ENCODE measurements around the gene MAGI1.

MAGI1 gene

GRCh38 chr3:65827076-65827475 is 211.6 kb downstream of the MAGI1 start:
- DNase-seq = no peak

GRCh38 chr3:65824166-65824565 is 214.6 kb downstream of the MAGI1 start:
- DNase-seq = no peak

GRCh38 chr3:65820600-65820999 is 218.1 kb downstream of the MAGI1 start:
- DNase-seq = no peak

- DNase-seq = no peak
These were observed 218.8 kb downstream of the MAGI1 start for GRCh38 chr3:65819896-65820295.

- DNase-seq = no peak
These were observed 221.1 kb downstream of the MAGI1 start for GRCh38 chr3:65817553-65818126.

- DNase-seq = no peak
These were observed 222.5 kb downstream of the MAGI1 start for GRCh38 chr3:65816208-65816607.

GRCh38 chr3:65814845-65815578 is 223.7 kb downstream of the MAGI1 start:
- DNase-seq = no peak

- no peak for DNase-seq
These were observed 226.8 kb downstream of the MAGI1 start for GRCh38 chr3:65811892-65812291.

GRCh38 chr3:65811086-65811761 is 227.5 kb downstream of the MAGI1 start:
- DNase-seq = no peak

- no peak for DNase-seq
These were observed 228.4 kb downstream of the MAGI1 start for GRCh38 chr3:65810302-65810701.

- DNase-seq = no peak
These were observed 229.0 kb downstream of the MAGI1 start for GRCh38 chr3:65809641-65810150.

- DNase-seq = no peak
These were observed 229.9 kb downstream of the MAGI1 start for GRCh38 chr3:65808824-65809223.

GRCh38 chr3:65808407-65808806 is 230.3 kb downstream of the MAGI1 start:
- no peak for DNase-seq

GRCh38 chr3:65807225-65807624 is 231.5 kb downstream of the MAGI1 start:
- no peak for DNase-seq

GRCh38 chr3:65806600-65806999 is 232.1 kb downstream of the MAGI1 start:
- DNase-seq = no peak

GRCh38 chr3:65796676-65797075 is 242.0 kb downstream of the MAGI1 start:
- no peak for DNase-seq

GRCh38 chr3:65795166-65795565 is 243.6 kb downstream of the MAGI1 start:
- no peak for DNase-seq

GRCh38 chr3:65793495-65794200 is 245.1 kb downstream of the MAGI1 start:
- DNase-seq = no peak

- DNase-seq = no peak
These were observed 250.3 kb downstream of the MAGI1 start for GRCh38 chr3:65788461-65788860.

GRCh38 chr3:65787827-65788226 is 250.9 kb downstream of the MAGI1 start:
- DNase-seq = no peak

- no peak for DNase-seq
These were observed 251.4 kb downstream of the MAGI1 start for GRCh38 chr3:65787340-65787739.

- no peak for DNase-seq
These were observed 251.8 kb downstream of the MAGI1 start for GRCh38 chr3:65786890-65787289.

- DNase-seq = peak; percentile 5
These were observed 253.6 kb downstream of the MAGI1 start for GRCh38 chr3:65785065-65785645.
